Thyroid gland (tissue), 4 donors: ENCODE data around the gene PTPRE. TPM values are rescaled to one million over a fixed set of nuclear protein-coding genes. Genes with fewer than 3 reads are reported as not detected.

Experiments
- DNase-seq, 2 donors: peaks; one replicate each; pipeline ENCODE4 v3.0.0-alpha.2; 2019
- H3K27ac ChIP-seq, 3 donors: fragments of 200-600 bp; sonication (generic); 1 replicate in 2 of 3; 2 replicates in 1 of 3; pipeline ENCODE4 v1.5.1; 2016 to 2019; ENCODE audit warnings: mild to moderate bottlenecking in 1 of 3, moderate library complexity in 1 of 3
- H3K27me3 ChIP-seq: fragments of 200-600 bp; sonication (generic); one replicate; pipeline ENCODE4 v1.5.1; 2019
- H3K36me3 ChIP-seq, 2 donors: fragments of 200-600 bp; sonication (generic); one replicate each; pipeline ENCODE4 v1.5.1; 2016 to 2019
- H3K4me1 ChIP-seq, 2 donors: fragments of 200-600 bp; sonication (generic); one replicate each; pipeline ENCODE4 v1.5.1; 2017 to 2019
- H3K4me3 ChIP-seq, 3 donors: fragments of 200-600 bp; sonication (generic); replicated peaks in 1 of 3; 1 replicate in 2 of 3; 2 replicates in 1 of 3; pipeline ENCODE4 v1.5.1; 2016; ENCODE audit warnings: mild to moderate bottlenecking in 1 of 3
- H3K9me3 ChIP-seq: fragments of 200-600 bp; sonication (generic); one replicate; pipeline ENCODE4 v1.5.1; 2017
- POLR2A ChIP-seq, 2 donors: fragments of 450-650 bp; IDR thresholded peaks; one replicate each; pipeline ENCODE4 v1.6.1; 2017; ENCODE audit warnings: antibody characterized with exemption in 2 of 2, mild to moderate bottlenecking in 2 of 2, moderate library complexity in 1 of 2
- whole genome bisulfite sequencing, 2 donors: methylation state at CpG; one replicate each; pipeline ENCODE4 v1.1.5; 2017; 5-methylcytosine and 5-hydroxymethylcytosine counted together
- intact Hi-C: fragments of 100-400 bp; cut with DNase I; formaldehyde crosslinking; loops from one replicate; pipeline ENCODE4 v1.15.1; 2023
- total RNA-seq, 4 donors: library from RNA; depleted of rRNA; stranded (reverse); fragments of >200 nt; gene quantifications; one replicate each; pipeline ENCODE4 v1.2.3, GENCODE V29; 2016
- TF ChIP-seq, protein P1 (sequence below), 6 experiments: fragments of 200-600 bp in 3 of 6; fragments of 450-650 bp in 3 of 6; sonication (generic) in 3 of 6; IDR thresholded peaks; one replicate each; pipeline ENCODE4 v1.5.1; 2016 to 2019; ENCODE audit warnings: antibody characterized with exemption in 6 of 6, mild to moderate bottlenecking in 2 of 6, inconsistent platforms in 1 of 6, moderate library complexity in 1 of 6

PTPRE gene
- total RNA-seq, 4 donors from 2014 or later, result 16.8 to 25.0 (median 19.4) TPM

DNA sequence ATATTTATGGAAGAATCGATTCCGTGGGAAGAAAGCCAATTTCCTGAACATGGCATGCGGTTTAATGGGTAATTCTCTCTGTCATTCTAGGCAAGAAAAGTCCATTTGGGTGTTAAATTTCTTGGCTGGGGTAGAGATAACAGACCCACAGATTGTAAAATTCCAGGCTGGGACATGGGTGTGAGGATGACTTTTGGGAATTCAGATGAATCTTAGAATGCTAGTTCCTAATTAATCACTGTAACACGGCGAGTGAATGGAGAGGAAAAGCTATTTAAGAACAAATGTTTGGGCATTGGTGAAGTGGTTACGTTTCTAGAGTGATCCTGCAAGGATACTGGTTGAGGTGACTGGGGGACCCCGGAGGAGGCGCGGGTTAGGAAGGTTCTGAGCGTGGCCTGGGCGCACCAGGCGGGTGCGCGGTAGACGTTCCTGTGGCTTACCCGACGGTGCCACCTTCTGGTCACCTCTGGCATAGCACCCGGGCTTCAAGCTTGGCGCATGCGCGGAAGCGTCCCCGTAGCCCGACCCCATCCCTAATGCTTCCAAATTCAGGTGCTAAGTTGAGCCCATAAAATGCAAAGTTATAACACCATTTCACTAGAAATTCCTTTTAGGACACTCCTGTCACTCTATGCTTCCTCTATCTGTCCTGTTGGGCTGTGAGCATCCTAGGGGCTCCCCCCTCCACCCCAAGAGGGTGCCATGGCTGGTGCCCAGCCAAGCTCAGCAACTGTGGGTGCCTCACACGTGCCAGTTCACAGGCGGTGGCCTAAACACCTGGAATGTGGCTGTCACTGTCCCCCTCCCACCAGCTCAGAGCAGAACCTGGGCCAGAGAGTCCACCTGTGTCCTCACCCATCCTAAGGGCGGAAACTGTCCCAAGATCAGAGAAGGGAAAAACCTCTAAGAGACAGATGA, 104.4 kb downstream of the PTPRE start:
- Histone ChIP-seq H3K9me3 (no peaks in the 10 kb centered on the region), H3K27me3 (no peaks in the 10 kb centered on the region), H3K36me3 (no peaks in the 10 kb centered on the region), H3K27ac (no peak overlapping the region), H3K4me1 (peaks cover 0 to 4% of the 10 kb centered on the region in 2 donors), H3K4me3 (no peak overlapping the region)
- TF ChIP-seq POLR2A (IDR thresholded peaks at IDR 0.05), result no peak
- TF ChIP-seq, protein P1, sequence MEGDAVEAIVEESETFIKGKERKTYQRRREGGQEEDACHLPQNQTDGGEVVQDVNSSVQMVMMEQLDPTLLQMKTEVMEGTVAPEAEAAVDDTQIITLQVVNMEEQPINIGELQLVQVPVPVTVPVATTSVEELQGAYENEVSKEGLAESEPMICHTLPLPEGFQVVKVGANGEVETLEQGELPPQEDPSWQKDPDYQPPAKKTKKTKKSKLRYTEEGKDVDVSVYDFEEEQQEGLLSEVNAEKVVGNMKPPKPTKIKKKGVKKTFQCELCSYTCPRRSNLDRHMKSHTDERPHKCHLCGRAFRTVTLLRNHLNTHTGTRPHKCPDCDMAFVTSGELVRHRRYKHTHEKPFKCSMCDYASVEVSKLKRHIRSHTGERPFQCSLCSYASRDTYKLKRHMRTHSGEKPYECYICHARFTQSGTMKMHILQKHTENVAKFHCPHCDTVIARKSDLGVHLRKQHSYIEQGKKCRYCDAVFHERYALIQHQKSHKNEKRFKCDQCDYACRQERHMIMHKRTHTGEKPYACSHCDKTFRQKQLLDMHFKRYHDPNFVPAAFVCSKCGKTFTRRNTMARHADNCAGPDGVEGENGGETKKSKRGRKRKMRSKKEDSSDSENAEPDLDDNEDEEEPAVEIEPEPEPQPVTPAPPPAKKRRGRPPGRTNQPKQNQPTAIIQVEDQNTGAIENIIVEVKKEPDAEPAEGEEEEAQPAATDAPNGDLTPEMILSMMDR (IDR thresholded peaks at IDR 0.05), result peak; percentile 78 to 97 (median 96)
- WGBS, 2 donors, result 17 to 19% methylated on average over 25 to 27 of the region's 27 CpGs
- intact Hi-C loops, result loop anchor here (1.0 kb wide), 1 partner anchor 105 kb away; no protein-coding TSS in a partner anchor
- DNase-seq, result peak; percentile 70 to 78

DNA sequence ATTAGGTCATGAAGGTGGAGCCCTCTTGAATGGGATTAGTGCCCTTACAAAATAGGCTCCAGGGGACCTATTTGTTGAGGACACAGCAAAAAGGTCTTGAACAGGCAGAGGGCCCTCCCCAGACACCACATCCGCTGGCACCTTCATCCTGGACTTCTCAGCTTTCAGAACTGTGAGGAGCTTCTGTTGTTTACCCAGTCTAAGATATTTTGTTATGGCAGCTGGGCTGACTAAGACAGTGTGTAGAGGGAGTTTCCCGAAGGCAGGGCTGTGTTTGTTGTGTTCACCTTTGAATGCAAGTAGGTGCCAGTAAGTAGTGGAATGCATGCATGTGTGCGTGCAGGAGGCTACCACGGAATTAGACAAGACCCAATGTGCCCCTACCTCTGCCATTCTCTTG, 106.7 kb downstream of the PTPRE start:
- H3K4me3 ChIP-seq, result no peak overlapping the region
- TF ChIP-seq POLR2A (IDR thresholded peaks at IDR 0.05), result no peak
- TF ChIP-seq, protein P1 (IDR thresholded peaks at IDR 0.05), result no peak
- H3K4me1 ChIP-seq, result peaks cover 0 to 4% of the 10 kb centered on the region in 2 donors
- intact Hi-C loops, result no loop called here
- no peaks in the 10 kb centered on the region for H3K9me3 ChIP-seq
- no peaks in the 10 kb centered on the region for H3K27me3 ChIP-seq
- no peak for DNase-seq
- H3K27ac ChIP-seq, result no peak overlapping the region
- 87 to 97% methylated on average over 4 of the region's 4 CpGs for WGBS, 2 donors
- H3K36me3 ChIP-seq, result no peaks in the 10 kb centered on the region

DNA sequence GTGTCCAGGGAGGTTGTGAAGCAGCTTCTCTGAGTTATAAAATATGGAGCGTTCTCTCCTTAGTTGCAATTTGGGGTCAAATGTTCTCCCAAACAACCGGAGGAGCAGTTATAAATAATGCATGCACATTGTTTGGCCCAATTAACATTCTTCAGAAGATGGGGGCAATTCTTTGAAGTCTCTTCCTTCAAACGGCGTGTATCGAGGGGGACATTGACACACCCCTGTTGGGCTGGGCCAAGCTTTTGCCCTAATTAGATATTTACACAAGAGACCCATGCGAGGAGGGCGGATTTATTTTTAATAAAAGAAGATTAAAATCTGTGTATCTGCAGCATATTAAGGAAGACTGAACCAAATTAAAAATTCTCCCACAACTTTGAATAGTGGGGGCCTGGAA, 107.3 kb downstream of the PTPRE start:
- intact Hi-C loops, result no loop called here
- H3K4me1 ChIP-seq, result peaks cover 0 to 4% of the 10 kb centered on the region in 2 donors
- 91 to 92% methylated on average over 7 of the region's 7 CpGs for WGBS, 2 donors
- H3K9me3 ChIP-seq, result no peaks in the 10 kb centered on the region
- no peak overlapping the region for H3K27ac ChIP-seq
- H3K36me3 ChIP-seq, result no peaks in the 10 kb centered on the region
- DNase-seq, result no peak
- TF ChIP-seq, protein P1 (IDR thresholded peaks at IDR 0.05), result no peak
- TF ChIP-seq POLR2A (IDR thresholded peaks at IDR 0.05), result no peak
- H3K27me3 ChIP-seq, result no peaks in the 10 kb centered on the region
- H3K4me3 ChIP-seq, result no peak overlapping the region

DNA sequence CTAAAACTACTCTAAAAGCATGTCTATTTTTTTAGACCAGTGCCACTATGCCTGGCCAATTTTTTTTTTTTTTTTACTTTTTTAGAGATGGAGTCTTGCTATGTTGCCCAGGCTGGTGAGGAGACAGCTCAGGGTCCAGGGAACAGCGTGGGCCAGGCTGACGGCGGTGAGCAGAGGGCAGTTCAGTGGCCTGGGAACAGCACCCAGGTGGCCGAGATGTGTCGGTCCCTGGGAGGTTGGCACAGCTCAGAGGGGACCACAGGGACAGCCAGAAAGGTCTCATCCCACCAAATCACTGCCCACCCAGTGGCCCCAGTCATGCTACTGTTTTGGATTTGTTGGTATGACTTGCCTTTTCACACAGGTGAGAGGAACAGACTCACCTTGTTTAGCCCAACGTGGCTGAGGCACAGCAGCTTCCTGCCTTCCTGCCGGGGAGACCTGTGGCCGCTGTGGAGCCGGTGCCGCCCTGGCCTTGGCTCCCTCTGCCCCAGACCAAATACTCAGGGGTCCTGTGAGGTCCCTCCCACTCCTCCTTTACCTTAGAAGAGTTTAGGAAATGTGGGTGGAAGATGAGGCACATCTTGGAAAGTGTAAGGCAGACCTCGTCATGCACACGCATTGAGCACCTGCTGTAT, 109.6 kb downstream of the PTPRE start:
- Histone ChIP-seq H3K27ac (no peak overlapping the region), H3K9me3 (no peaks in the 10 kb centered on the region), H3K4me3 (no peak overlapping the region), H3K36me3 (no peaks in the 10 kb centered on the region), H3K27me3 (no peaks in the 10 kb centered on the region), H3K4me1 (no peaks in the 10 kb centered on the region)
- WGBS, 2 donors, result 81 to 89% methylated on average over 12 of the region's 12 CpGs
- TF ChIP-seq, protein P1 (IDR thresholded peaks at IDR 0.05), result no peak
- no peak for TF ChIP-seq POLR2A (IDR thresholded peaks at IDR 0.05)
- intact Hi-C loops, result no loop called here
- no peak for DNase-seq

DNA sequence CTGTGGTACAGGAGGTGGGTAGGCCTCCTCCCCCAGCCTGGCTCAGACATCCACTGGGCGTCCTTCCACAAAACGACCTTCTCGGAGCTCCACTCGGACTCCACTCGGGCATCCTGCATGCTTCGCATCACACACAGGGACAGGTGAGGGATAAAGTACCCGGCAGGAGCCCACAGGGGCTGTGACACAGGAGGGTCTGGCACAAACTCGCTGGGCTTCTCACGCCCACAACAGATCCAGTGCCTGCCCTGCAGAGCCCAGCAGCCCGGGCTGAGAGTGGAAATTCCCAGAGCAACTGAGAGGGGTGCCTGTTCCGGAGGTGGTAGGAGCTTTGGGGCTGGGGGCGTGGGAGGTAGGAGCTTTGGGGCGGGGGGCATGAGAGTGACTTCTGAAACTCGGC, 110.9 kb downstream of the PTPRE start:
- Histone ChIP-seq H3K27ac (peak overlapping the region in 1 of 3 donors; percentile 38), H3K4me3 (no peak overlapping the region), H3K27me3 (no peaks in the 10 kb centered on the region), H3K36me3 (no peaks in the 10 kb centered on the region), H3K9me3 (no peaks in the 10 kb centered on the region), H3K4me1 (no peaks in the 10 kb centered on the region)
- no peak for TF ChIP-seq POLR2A (IDR thresholded peaks at IDR 0.05)
- TF ChIP-seq, protein P1 (IDR thresholded peaks at IDR 0.05), result no peak
- no peak for DNase-seq
- WGBS, 2 donors, result 45 to 74% methylated on average over 8 to 13 of the region's 14 CpGs
- intact Hi-C loops, result no loop called here
